HG02938 (cell line): ENCODE measurements around the gene GGA1.

ENCODE experiments used
- ATAC-seq: cut with Tn5 transposase; IDR thresholded peaks from one replicate; pipeline ENCODE4 v1.9.1; 2021; ENCODE audit warnings: mild to moderate bottlenecking, moderate library complexity; ENCODE audit not compliant: unreplicated experiment

GGA1 gene

GRCh38 chr22:37630839-37631435 lies 22.3 kb downstream of the GGA1 start:
- no peak for ATAC-seq

- ATAC-seq = no peak
Measured at GRCh38 chr22:37631448-37632173, 23.0 kb downstream of the GGA1 start.

- ATAC-seq = no peak
Measured at GRCh38 chr22:37632174-37633088, 23.8 kb downstream of the GGA1 start.

GRCh38 chr22:37633089-37633624 lies 24.5 kb downstream of the GGA1 start:
- ATAC-seq = peak; percentile 50

GRCh38 chr22:37633625-37634416 lies 25.2 kb downstream of the GGA1 start:
- peak; percentile 43 for ATAC-seq

- ATAC-seq = no peak
Measured at GRCh38 chr22:37634417-37634924, 25.8 kb downstream of the GGA1 start.

GRCh38 chr22:37635157-37635556 lies 26.5 kb downstream of the GGA1 start:
- no peak for ATAC-seq

- no peak for ATAC-seq
Measured at GRCh38 chr22:37636186-37636948, 27.7 kb downstream of the GGA1 start.

GRCh38 chr22:37636949-37637273 lies 28.3 kb downstream of the GGA1 start:
- ATAC-seq = no peak

- no peak for ATAC-seq
Measured at GRCh38 chr22:37638391-37639069, 29.9 kb downstream of the GGA1 start.

GRCh38 chr22:37639070-37639760 lies 30.6 kb downstream of the GGA1 start, which contains the start of gene SH3BP1:
Gene SH3BP1, plus strand, starts transcription at chr22:37639669. Its CDS starts 119 bp downstream, at chr22:37639788.
- no peak for ATAC-seq

- no peak for ATAC-seq
Measured at GRCh38 chr22:37639771-37640590, 31.3 kb downstream of the GGA1 start.

GRCh38 chr22:37640591-37641560 lies 32.2 kb downstream of the GGA1 start:
- ATAC-seq = no peak

GRCh38 chr22:37641561-37641949 lies 32.9 kb downstream of the GGA1 start:
- ATAC-seq = no peak

- no peak for ATAC-seq
Measured at GRCh38 chr22:37643225-37643847, 34.7 kb downstream of the GGA1 start.

GRCh38 chr22:37647317-37647716 lies 38.7 kb downstream of the GGA1 start:
- ATAC-seq = no peak
